Choroid plexus epithelial cell (primary cell): Measurements from ENCODE around the gene ZNF471.

Source experiments
- DNase-seq: peaks from one replicate; pipeline ENCODE4 v3.0.0-alpha.2; 2010; ENCODE audit warnings: low read depth
- H3K4me3 ChIP-seq: 2 replicates; pipeline ENCODE4 v1.5.1; 2011; ENCODE audit warnings: low read depth, mild to moderate bottlenecking, control low read depth, low read length, moderate library complexity
- CTCF ChIP-seq: conservative IDR thresholded peaks from 2 replicates; pipeline ENCODE4 v1.5.1; 2011; ENCODE audit warnings: low read depth, mild to moderate bottlenecking, control low read depth, inconsistent platforms, low read length, moderate library complexity

Gene ZNF471

DNA sequence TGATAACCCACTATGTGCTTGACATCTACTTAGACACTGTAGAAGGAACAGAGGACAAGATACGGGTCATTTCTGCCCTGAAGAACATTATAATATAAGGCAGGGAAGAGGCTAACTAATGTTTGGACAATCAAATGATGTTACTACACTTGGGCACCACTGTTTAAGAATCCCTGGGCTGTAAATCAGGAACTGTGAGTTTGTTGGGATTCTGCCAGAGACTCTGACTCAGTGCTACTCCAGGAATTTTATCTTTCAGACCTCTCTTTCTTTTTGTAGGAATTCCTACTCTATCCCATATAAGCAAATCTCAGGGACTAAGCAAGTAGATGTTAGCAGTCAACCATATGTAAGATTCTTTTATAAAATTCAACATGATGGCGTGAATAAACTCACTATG is 3.1 kb upstream of the ZNF471 start:
- peak; percentile 32 for DNase-seq
- no peak for TF ChIP-seq CTCF
- H3K4me3 ChIP-seq, result no peak overlapping the region

DNA sequence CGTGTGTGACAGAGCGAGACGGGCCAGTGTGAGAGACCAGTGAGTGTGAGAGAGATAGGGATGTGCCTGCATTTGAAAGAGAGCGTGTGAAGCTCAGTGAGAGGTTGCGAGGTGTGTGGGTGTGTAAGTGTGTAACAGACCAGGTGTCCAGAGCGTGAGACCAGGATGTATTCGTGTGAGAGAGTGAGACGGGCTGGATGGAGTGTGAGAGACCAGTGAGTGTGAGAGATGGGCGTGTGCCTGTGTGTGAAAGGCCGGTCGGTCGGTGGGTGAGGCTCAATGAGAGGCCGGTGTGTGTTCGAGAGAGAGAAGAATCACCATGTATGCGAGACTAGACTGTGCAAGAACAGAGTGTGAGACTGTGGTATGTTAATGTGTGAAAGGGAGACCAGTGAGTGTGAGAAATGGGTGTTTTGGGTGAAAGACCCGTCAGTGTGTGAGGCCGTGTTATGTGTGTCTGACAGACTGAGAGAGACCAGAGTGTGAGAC is 679 bp downstream of the ZNF471 start:
- no peak for TF ChIP-seq CTCF
- peak overlapping the region; percentile 90 for H3K4me3 ChIP-seq
- DNase-seq, result no peak

DNA sequence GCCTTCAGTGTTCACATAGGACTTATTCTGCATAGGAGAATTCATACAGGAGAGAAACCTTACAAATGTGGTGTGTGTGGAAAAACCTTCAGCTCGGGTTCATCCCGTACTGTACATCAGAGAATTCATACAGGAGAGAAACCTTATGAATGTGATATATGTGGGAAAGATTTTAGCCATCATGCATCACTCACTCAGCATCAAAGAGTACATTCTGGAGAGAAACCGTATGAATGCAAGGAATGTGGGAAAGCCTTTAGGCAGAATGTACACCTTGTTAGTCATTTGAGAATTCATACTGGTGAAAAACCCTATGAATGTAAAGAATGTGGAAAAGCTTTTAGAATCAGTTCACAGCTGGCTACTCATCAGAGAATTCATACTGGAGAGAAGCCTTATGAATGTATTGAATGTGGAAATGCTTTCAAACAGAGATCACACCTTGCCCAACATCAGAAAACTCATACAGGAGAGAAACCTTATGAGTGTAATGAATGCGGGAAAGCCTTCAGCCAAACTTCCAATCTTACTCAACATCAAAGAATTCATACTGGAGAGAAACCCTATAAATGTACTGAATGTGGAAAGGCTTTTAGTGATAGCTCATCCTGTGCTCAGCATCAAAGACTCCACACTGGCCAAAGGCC is 17.7 kb downstream of the ZNF471 start:
- no peak overlapping the region for H3K4me3 ChIP-seq
- TF ChIP-seq CTCF, result no peak
- no peak for DNase-seq

GRCh38 chr19:56537442-56537841 is 29.8 kb downstream of the ZNF471 start:
- no peak overlapping the region for H3K4me3 ChIP-seq
- no peak for DNase-seq
- no peak for TF ChIP-seq CTCF

GRCh38 chr19:56538254-56538760 is 30.7 kb downstream of the ZNF471 start:
- no peak for TF ChIP-seq CTCF
- DNase-seq, result peak; percentile 94
- peak overlapping the region; percentile 98 for H3K4me3 ChIP-seq

DNA sequence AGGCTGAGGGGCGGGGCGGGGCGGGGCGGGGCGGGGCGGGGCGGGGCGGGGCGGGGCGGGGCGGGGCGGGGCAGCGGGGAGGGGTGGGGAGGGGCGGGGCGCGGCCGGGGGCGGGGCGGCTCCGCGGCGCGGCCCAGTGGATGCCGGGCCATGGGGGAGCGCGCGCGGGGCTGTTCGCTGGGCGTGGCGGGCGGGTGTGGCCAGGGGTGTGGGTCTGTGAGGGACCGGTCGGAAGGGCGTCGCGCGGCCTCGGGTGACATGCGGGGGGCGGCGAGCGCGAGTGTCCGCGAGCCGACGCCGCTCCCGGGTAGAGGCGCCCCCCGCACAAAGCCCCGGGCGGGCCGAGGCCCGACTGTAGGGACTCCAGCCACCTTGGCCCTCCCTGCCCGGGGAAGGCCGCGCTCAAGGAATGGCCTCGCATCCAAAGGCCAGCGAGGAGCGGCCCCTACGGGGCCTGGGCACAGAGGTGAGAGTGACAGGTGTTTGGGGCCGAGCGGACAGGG is 31.2 kb downstream of the ZNF471 start, which contains the start of gene ZFP28:
ZFP28 (plus strand) TSS at position 188 of the 503 bp plus-strand sequence; CDS start at position 259, 71 bp downstream.
- no peak for TF ChIP-seq CTCF
- DNase-seq, result no peak
- H3K4me3 ChIP-seq, result peak within 1 kb of the TSS; percentile 98

DNA sequence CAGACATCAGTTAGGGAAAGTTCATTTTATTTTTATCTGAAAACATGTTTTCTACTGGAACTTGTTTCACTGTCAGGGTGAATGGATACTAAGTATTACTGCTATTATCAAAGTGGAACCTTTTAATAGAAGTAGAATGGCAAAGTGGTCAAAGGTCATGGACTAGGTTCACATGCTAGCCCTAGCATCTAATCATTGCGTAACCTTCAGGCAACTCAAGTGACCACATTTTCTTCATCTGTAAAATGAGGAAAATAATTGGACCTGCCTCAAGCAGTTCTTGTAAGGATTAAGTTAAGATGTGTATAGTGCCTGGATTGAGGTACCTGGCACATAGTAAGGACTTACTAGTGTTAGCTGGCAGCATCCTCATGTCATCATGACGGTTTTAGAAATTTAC is 36.1 kb downstream of the ZNF471 start:
- no peak for TF ChIP-seq CTCF
- no peak overlapping the region for H3K4me3 ChIP-seq
- DNase-seq, result no peak
